Heart left ventricle (tissue), 13 donors: ENCODE data around the gene NFIB.
A peak's percentile ranks its signal among the peaks of the same experiment; 100 is the strongest.

Experiments
- POLR2A ChIP-seq, 2 donors: fragments of 450-650 bp; IDR thresholded peaks; one replicate each; pipeline ENCODE4 v1.6.1; 2017; ENCODE audit warnings: antibody characterized with exemption in 2 of 2, mild to moderate bottlenecking in 2 of 2, moderate library complexity in 2 of 2
- TF ChIP-seq, protein P1 (sequence below), 12 donors: fragments of 200-600 bp; sonication (generic) in 4 of 12; IDR thresholded peaks; one replicate each; pipeline versions ENCODE4 v1.5.0 to v1.8.0; 2018 to 2022; ENCODE audit warnings: antibody characterized with exemption in 12 of 12, mild to moderate bottlenecking in 5 of 12
- donor health status: ischemic (EF 13 %, LVEDD 7.1; RV severe dilation, severe dysfunction).
- donor health status: DM: no; HTN: yes; CAD: no.
- donor health status: DM: no; HTN: no; CAD: no.
- donor health status: ischemic (EF 25% LVEDD 6.9; RV normal size, moderate dysfunction).
- donor health status: ischemic (EF 25% LVEDD 5.7; RV mildly dilated, moderate dysfunction).
- donor health status: ischemic (EF 35%, LVEDD 5.7; RV mildly dilated, moderate dysfunction).
- donor health status: nonischemic (EF 11% LVEDD 7.7; RV severe dilation, severe dysfunction).
- donor health status: DM: yes; HTN: yes; CAD: no.
- donor health status: PGD.
- donor health status: ischemic (EF 29% LVEDD 5.4; RV normal size, mild dysfunction).
- donor health status: nonischemic (EF 23%, LVEDD 6.1; RV moderate dilation, normal function).

GRCh38 chr9:14347406-14348122 lies 33.6 kb upstream of the NFIB start:
- TF ChIP-seq, protein P1, sequence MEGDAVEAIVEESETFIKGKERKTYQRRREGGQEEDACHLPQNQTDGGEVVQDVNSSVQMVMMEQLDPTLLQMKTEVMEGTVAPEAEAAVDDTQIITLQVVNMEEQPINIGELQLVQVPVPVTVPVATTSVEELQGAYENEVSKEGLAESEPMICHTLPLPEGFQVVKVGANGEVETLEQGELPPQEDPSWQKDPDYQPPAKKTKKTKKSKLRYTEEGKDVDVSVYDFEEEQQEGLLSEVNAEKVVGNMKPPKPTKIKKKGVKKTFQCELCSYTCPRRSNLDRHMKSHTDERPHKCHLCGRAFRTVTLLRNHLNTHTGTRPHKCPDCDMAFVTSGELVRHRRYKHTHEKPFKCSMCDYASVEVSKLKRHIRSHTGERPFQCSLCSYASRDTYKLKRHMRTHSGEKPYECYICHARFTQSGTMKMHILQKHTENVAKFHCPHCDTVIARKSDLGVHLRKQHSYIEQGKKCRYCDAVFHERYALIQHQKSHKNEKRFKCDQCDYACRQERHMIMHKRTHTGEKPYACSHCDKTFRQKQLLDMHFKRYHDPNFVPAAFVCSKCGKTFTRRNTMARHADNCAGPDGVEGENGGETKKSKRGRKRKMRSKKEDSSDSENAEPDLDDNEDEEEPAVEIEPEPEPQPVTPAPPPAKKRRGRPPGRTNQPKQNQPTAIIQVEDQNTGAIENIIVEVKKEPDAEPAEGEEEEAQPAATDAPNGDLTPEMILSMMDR (IDR thresholded peaks at IDR 0.05): peak in 3 of 12 donors; percentile 19 to 52 (median 52)
- peak in 1 of 2 donors; percentile 52 for TF ChIP-seq POLR2A (IDR thresholded peaks at IDR 0.05)
